HCT116 (cell line): ENCODE measurements around the gene IGFBP6. TPM values are rescaled to one million over a fixed set of nuclear protein-coding genes. Genes with fewer than 3 reads are reported as not detected.

Source experiments
- ATAC-seq: fragments of 200-7000 bp; cut with Tn5 transposase; 2 replicates; pipeline ENCODE4 v1.9.1; 2020; ENCODE audit warnings: mild to moderate bottlenecking, moderate library complexity
- BruUV-seq: library from RNA; stranded (reverse); fragments of 400-500 nt; replicated peaks from 2 replicates; lab custom pipeline; 2021; lab: Mats Ljungman, UMichigan
- CTCF ChIA-PET: fragments of 300-600 bp; sonication (Branson Sonifier 250); formaldehyde crosslinking; loops from one replicate; lab custom pipeline; 2021; ENCODE audit warnings: antibody characterized with exemption; lab: Charles Lee
- POLR2A ChIA-PET: fragments of 300-600, 350-600 bp; sonication (Branson Sonifier 250); formaldehyde crosslinking; loops from one replicate; lab custom pipeline; 2021; ENCODE audit warnings: antibody characterized with exemption; lab: Charles Lee
- RAD21 ChIA-PET, 2 experiments: fragments of 300-600 bp; sonication (Branson Sonifier 250); formaldehyde crosslinking; loops; one replicate each; lab custom pipeline; 2023; ENCODE audit warnings: low total read pairs in 2 of 2; ENCODE audit not compliant: uncharacterized antibody in 2 of 2, unreplicated experiment in 2 of 2, low non-redundant PET in 1 of 2; lab: Charles Lee
- DNase-seq: peaks from one replicate; pipeline ENCODE4 v3.0.0-alpha.2; 2010; ENCODE audit warnings: low read depth, low spot score
- H2AFZ ChIP-seq: fragments of 200-600 bp; shearing (Covaris generic), sonication (generic); 2 replicates; pipeline ENCODE4 v1.6.1; 2017; ENCODE audit warnings: low read depth, mixed run types, mixed read lengths, antibody characterized with exemption, low read length; ENCODE audit not compliant: poor library complexity, severe bottlenecking
- H3K27ac ChIP-seq: 2 replicates; pipeline ENCODE4 v1.5.1; 2012; ENCODE audit warnings: low read depth, low read length
- H3K27me3 ChIP-seq: fragments of 200-600 bp; sonication (generic); 2 replicates; pipeline ENCODE4 v1.6.1; 2016; ENCODE audit warnings: mixed run types, low read length, mixed read lengths; ENCODE audit not compliant: insufficient read depth
- H3K36me3 ChIP-seq, 2 experiments: fragments of 200-500 bp in 1 of 2; fragments of 200-600 bp in 1 of 2; sonication (Bioruptor generic) in 1 of 2; sonication (generic) in 1 of 2; 2 replicates each; pipeline versions ENCODE4 v1.5.1 to v1.6.1; 2014 to 2016; ENCODE audit warnings: low read length in 2 of 2, inconsistent platforms in 1 of 2, mixed read lengths in 1 of 2, mixed run types in 1 of 2; ENCODE audit not compliant: insufficient read depth in 2 of 2, control insufficient read depth in 1 of 2
- H3K4me1 ChIP-seq, 2 experiments: fragments of 200-600 bp in 1 of 2; sonication (generic) in 1 of 2; 2 replicates each; pipeline versions ENCODE4 v1.5.1 to v1.6.1; 2012 to 2017; ENCODE audit warnings: low read length in 2 of 2, inconsistent platforms in 1 of 2, mild to moderate bottlenecking in 1 of 2, mixed read lengths in 1 of 2, mixed run types in 1 of 2, moderate library complexity in 1 of 2; ENCODE audit not compliant: insufficient read depth in 2 of 2, control insufficient read depth in 1 of 2
- H3K4me2 ChIP-seq: fragments of 200-600 bp; sonication (generic); 2 replicates; pipeline ENCODE4 v1.6.1; 2017; ENCODE audit warnings: mixed run types, low read length, mixed read lengths
- H3K4me3 ChIP-seq, 2 experiments: fragments of 200-600 bp in 1 of 2; sonication (generic) in 1 of 2; replicated peaks in 1 of 2; 2 replicates each; pipeline ENCODE4 v1.5.1; 2011 to 2016; ENCODE audit warnings: low read length in 2 of 2, control low read depth in 1 of 2, low read depth in 1 of 2, mild to moderate bottlenecking in 1 of 2, mixed read lengths in 1 of 2, mixed run types in 1 of 2
- H3K79me2 ChIP-seq: fragments of 200-600 bp; sonication (generic); 2 replicates; pipeline ENCODE4 v1.6.1; 2017; ENCODE audit warnings: mild to moderate bottlenecking, mixed run types, low read length, moderate library complexity, mixed read lengths; ENCODE audit not compliant: insufficient read depth
- H3K9ac ChIP-seq: fragments of 200-600 bp; sonication (generic); 2 replicates; pipeline ENCODE4 v1.6.1; 2016; ENCODE audit warnings: low read length, mixed read lengths
- H3K9me2 ChIP-seq: fragments of 200-600 bp; sonication (generic), shearing (Covaris generic); 2 replicates; pipeline ENCODE4 v1.6.1; 2017; ENCODE audit warnings: mixed run types, mild to moderate bottlenecking, moderate library complexity; ENCODE audit not compliant: insufficient read depth
- H3K9me3 ChIP-seq, 2 experiments: fragments of 200-500 bp in 1 of 2; fragments of 200-600 bp in 1 of 2; sonication (Bioruptor generic) in 1 of 2; sonication (generic) in 1 of 2; 2 replicates each; pipeline ENCODE4 v1.6.1; 2014 to 2017; ENCODE audit warnings: low read length in 2 of 2, mixed read lengths in 2 of 2, inconsistent platforms in 1 of 2, low read depth in 1 of 2, mild to moderate bottlenecking in 1 of 2, mixed run types in 1 of 2, moderate library complexity in 1 of 2; ENCODE audit not compliant: control insufficient read depth in 1 of 2, insufficient read depth in 1 of 2
- H4K20me1 ChIP-seq: fragments of 200-600 bp; sonication (generic), shearing (Covaris generic); 2 replicates; pipeline ENCODE4 v1.6.1; 2017; ENCODE audit warnings: mixed run types, mild to moderate bottlenecking, moderate library complexity; ENCODE audit not compliant: insufficient read depth
- ATF3 ChIP-seq: IDR thresholded peaks from 2 replicates; pipeline ENCODE4 v1.6.1; 2012
- CEBPB ChIP-seq: IDR thresholded peaks from 2 replicates; pipeline ENCODE4 v1.6.1; 2012; ENCODE audit warnings: low read depth
- ELF1 ChIP-seq: IDR thresholded peaks from 2 replicates; pipeline ENCODE4 v1.6.1; 2012; ENCODE audit warnings: low read depth, borderline replicate concordance
- EZH2 ChIP-seq: fragments of 200-600 bp; sonication (generic); IDR thresholded peaks from 2 replicates; pipeline ENCODE4 v1.6.1; 2017; ENCODE audit warnings: antibody characterized with exemption, mixed run types
- MAX ChIP-seq: IDR thresholded peaks from 2 replicates; pipeline ENCODE4 v1.6.1; 2012
- POLR2AphosphoS5 ChIP-seq: IDR thresholded peaks from 2 replicates; pipeline ENCODE4 v1.6.1; 2011; ENCODE audit warnings: mild to moderate bottlenecking, low read depth, low read length, moderate library complexity
- RAD21 ChIP-seq: IDR thresholded peaks from 2 replicates; pipeline ENCODE4 v1.6.1; 2012; ENCODE audit warnings: low read depth, mild to moderate bottlenecking
- SIN3A ChIP-seq: IDR thresholded peaks from 2 replicates; pipeline ENCODE4 v1.6.1; 2012; ENCODE audit warnings: low read depth
- TCF7L2 ChIP-seq: IDR thresholded peaks from 2 replicates; pipeline ENCODE4 v1.7.0; 2011; ENCODE audit warnings: borderline replicate concordance, inconsistent platforms; ENCODE audit not compliant: insufficient read depth, insufficient read length; ENCODE audit errors: extremely low read depth
- YY1 ChIP-seq: IDR thresholded peaks from 2 replicates; pipeline ENCODE4 v1.6.1; 2011; ENCODE audit warnings: low read length, low read depth, moderate library complexity, mild to moderate bottlenecking; ENCODE audit not compliant: insufficient replicate concordance; ENCODE audit errors: extremely low read depth
- ZFX ChIP-seq: fragments of 450-650 bp; IDR thresholded peaks from 2 replicates; pipeline ENCODE4 v1.6.1; 2017
- intact Hi-C: fragments of 100-400 bp; cut with micrococcal nuclease; formaldehyde crosslinking; loops from 2 replicates; pipeline ENCODE4 v1.10.0; 2022
- total RNA-seq: library from RNA; stranded (reverse); gene quantifications from one replicate; pipeline ENCODE4 v1.2.1, GENCODE V29; 2021; ENCODE audit not compliant: unreplicated experiment

The IGFBP6 gene
- total RNA-seq, 1 experiment from 2014 or later, result 83.4 TPM

GRCh38 chr12:53143355-53143754 is 45.9 kb downstream of the IGFBP6 start:
- no peaks in the 10 kb centered on the region for H3K9me2 ChIP-seq
- CTCF ChIA-PET, result interaction anchor here (0.6 kb wide), 1 partner anchor 37 kb away, joined by 8 read pairs; the partner anchor contains the start of genes CSAD and ZNF740
- H3K9ac ChIP-seq, result no peak overlapping the region
- no peak for ATAC-seq
- no peak overlapping the region for H2AFZ ChIP-seq
- intact Hi-C loops, result no loop called here
- H3K4me3 ChIP-seq, result no peak overlapping the region
- H4K20me1 ChIP-seq, result no peaks in the 10 kb centered on the region
- RAD21 ChIA-PET, result no interaction called here
- H3K27ac ChIP-seq, result no peak overlapping the region
- no TSS peak for BruUV-seq
- no peak for TF ChIP-seq MAX
- no peak for TF ChIP-seq SIN3A
- no peak for TF ChIP-seq ELF1
- TF ChIP-seq ATF3, result no peak
- no peak for TF ChIP-seq YY1
- no peak for TF ChIP-seq POLR2AphosphoS5
- TF ChIP-seq ZFX, result no peak
- TF ChIP-seq RAD21, result no peak
- TF ChIP-seq CEBPB, result no peak
- TF ChIP-seq TCF7L2, result no peak
- no peak for TF ChIP-seq EZH2
- no peak for DNase-seq
- H3K36me3 ChIP-seq, result no peaks in the 10 kb centered on the region
- no peak overlapping the region for H3K4me2 ChIP-seq
- H3K79me2 ChIP-seq, result no peaks in the 10 kb centered on the region
- POLR2A ChIA-PET, result no interaction called here
- H3K9me3 ChIP-seq, result peaks cover 8% of the 10 kb centered on the region in 2 experiments; a peak in 2 of 4 replicates
- H3K27me3 ChIP-seq, result no peaks in the 10 kb centered on the region
- H3K4me1 ChIP-seq, result no peaks in the 10 kb centered on the region
